ENCODE results near the gene SHC4.

Gene SHC4

GRCh38 chr15:48963524-48964113 is at the start of gene SHC4:
Gene SHC4 (minus strand): TSS chr15:48963919. CDS start chr15:48963015, 904 bp downstream.
- Histone ChIP-seq H3K9me3 (ENCODE audit: control insufficient read depth, insufficient read depth, low read length) (no peaks in the 10 kb centered on the region), H3K9ac (ENCODE audit: low read depth, low read length) (peak within 1 kb of the TSS; percentile 50), H3K4me1 (ENCODE audit: insufficient read depth, low read length) (no peaks in the 10 kb centered on the region), H3K36me3 (ENCODE audit: insufficient read depth, low read length) (no peaks in the 10 kb centered on the region)

DNA sequence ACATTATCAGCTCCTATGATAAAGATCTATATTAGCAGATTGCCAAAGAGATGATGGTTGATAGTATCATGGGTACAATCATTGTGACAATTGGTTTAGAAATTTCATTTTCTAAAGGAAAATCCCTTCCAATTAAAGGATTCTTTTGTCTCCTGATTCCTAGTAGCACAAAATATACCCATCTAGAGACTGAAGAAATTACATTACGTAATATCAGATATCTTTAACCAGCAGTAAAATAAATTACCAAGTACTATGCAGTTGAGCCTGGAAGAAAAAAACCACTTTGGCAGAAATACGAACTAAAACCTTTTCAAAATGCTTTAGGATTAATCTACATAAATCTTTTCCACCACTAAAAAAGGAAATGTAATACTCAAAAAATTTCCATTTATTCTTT is 35.6 kb upstream of the SHC4 start:
- H3K9me3 ChIP-seq (ENCODE audit: control insufficient read depth, insufficient read depth, low read length) = no peaks in the 10 kb centered on the region
- peaks cover 7% of the 10 kb centered on the region; the same call in 1 of the 2 replicates for H3K36me3 ChIP-seq (ENCODE audit: insufficient read depth, low read length)
- H3K4me1 ChIP-seq (ENCODE audit: insufficient read depth, low read length) = no peaks in the 10 kb centered on the region
- no peak overlapping the region for H3K9ac ChIP-seq (ENCODE audit: low read depth, low read length)

- no peak overlapping the region for H3K9ac ChIP-seq (ENCODE audit: low read depth, low read length)
- H3K36me3 ChIP-seq (ENCODE audit: insufficient read depth, low read length) = peaks cover 12% of the 10 kb centered on the region; the same call in 1 of the 2 replicates
- H3K4me1 ChIP-seq (ENCODE audit: insufficient read depth, low read length) = no peaks in the 10 kb centered on the region
- no peaks in the 10 kb centered on the region for H3K9me3 ChIP-seq (ENCODE audit: control insufficient read depth, insufficient read depth, low read length)
These were observed 32.6 kb upstream of the SHC4 start for GRCh38 chr15:48996276-48996675.

DNA sequence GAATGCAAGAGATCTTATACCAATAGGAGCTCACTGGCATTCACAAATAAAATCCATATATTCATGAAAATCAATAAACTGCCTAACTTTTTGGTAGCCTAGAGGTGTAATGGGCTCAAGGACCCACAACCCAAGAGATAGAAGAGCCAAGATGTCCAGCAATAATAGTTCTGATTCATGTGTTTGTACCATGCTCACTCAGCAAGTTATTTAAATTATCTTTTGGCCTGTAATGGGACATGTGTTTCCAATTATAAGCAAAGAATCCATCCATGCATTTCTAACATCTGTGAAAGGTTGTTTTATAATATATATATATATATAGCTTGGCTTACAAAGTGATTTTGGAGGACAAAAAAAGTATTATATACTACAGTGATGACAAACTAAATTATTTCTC is 29.7 kb upstream of the SHC4 start:
- Histone ChIP-seq H3K9me3 (ENCODE audit: control insufficient read depth, insufficient read depth, low read length) (no peaks in the 10 kb centered on the region), H3K9ac (ENCODE audit: low read depth, low read length) (no peak overlapping the region), H3K36me3 (ENCODE audit: insufficient read depth, low read length) (peaks cover 10% of the 10 kb centered on the region; the same call in 1 of the 2 replicates)

DNA sequence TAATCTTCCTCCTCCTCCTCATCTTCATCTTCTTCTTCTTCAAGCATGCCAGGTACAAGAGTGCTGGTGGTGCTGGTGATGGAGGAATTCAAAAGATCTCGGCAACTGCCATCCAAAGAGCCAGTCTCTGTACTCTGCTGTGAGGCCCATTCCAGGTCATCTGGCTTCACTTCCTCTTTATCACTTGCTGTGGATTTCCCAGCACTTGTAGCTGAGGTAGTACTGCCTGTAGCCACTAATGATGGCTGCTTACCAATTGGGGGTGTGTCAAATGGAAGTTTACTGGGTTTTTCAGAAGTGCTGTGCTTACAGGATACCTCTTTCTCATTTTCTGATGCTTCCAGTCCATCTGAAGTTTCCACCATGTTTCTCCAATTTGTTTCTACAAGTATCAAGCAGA is 28.8 kb upstream of the SHC4 start:
- H3K4me1 ChIP-seq (ENCODE audit: insufficient read depth, low read length) = no peaks in the 10 kb centered on the region
- no peak overlapping the region for H3K9ac ChIP-seq (ENCODE audit: low read depth, low read length)
- H3K36me3 ChIP-seq (ENCODE audit: insufficient read depth, low read length) = peaks cover 11% of the 10 kb centered on the region; the same call in 1 of the 2 replicates
- H3K9me3 ChIP-seq (ENCODE audit: control insufficient read depth, insufficient read depth, low read length) = no peaks in the 10 kb centered on the region

More for the DNA sequence above, 29.7 kb upstream of the SHC4 start:
- H3K4me1 ChIP-seq (ENCODE audit: insufficient read depth, low read length) = no peaks in the 10 kb centered on the region

- Histone ChIP-seq H3K4me1 (ENCODE audit: insufficient read depth, low read length) (no peaks in the 10 kb centered on the region), H3K36me3 (ENCODE audit: insufficient read depth, low read length) (peaks cover 11% of the 10 kb centered on the region; the same call in 1 of the 2 replicates), H3K9ac (ENCODE audit: low read depth, low read length) (no peak overlapping the region), H3K9me3 (ENCODE audit: control insufficient read depth, insufficient read depth, low read length) (no peaks in the 10 kb centered on the region)
These were observed 28.4 kb upstream of the SHC4 start for GRCh38 chr15:48992096-48992495.

GRCh38 chr15:48989170-48989569 is 25.5 kb upstream of the SHC4 start:
- H3K4me1 ChIP-seq (ENCODE audit: insufficient read depth, low read length) = no peaks in the 10 kb centered on the region

GRCh38 chr15:48987142-48987541 is 23.4 kb upstream of the SHC4 start:
- H3K36me3 ChIP-seq (ENCODE audit: insufficient read depth, low read length) = 0 out of 2 replicates have a peak, but pooled peaks cover 2% of the 10 kb centered on the region
- H3K9ac ChIP-seq (ENCODE audit: low read depth, low read length) = no peak overlapping the region
- H3K4me1 ChIP-seq (ENCODE audit: insufficient read depth, low read length) = no peaks in the 10 kb centered on the region
- no peaks in the 10 kb centered on the region for H3K9me3 ChIP-seq (ENCODE audit: control insufficient read depth, insufficient read depth, low read length)

More at GRCh38 chr15:48989170-48989569, 25.5 kb upstream of the SHC4 start:
- no peak overlapping the region for H3K9ac ChIP-seq (ENCODE audit: low read depth, low read length)
- no peaks in the 10 kb centered on the region for H3K9me3 ChIP-seq (ENCODE audit: control insufficient read depth, insufficient read depth, low read length)
- peaks cover 7% of the 10 kb centered on the region; the same call in 1 of the 2 replicates for H3K36me3 ChIP-seq (ENCODE audit: insufficient read depth, low read length)

DNA sequence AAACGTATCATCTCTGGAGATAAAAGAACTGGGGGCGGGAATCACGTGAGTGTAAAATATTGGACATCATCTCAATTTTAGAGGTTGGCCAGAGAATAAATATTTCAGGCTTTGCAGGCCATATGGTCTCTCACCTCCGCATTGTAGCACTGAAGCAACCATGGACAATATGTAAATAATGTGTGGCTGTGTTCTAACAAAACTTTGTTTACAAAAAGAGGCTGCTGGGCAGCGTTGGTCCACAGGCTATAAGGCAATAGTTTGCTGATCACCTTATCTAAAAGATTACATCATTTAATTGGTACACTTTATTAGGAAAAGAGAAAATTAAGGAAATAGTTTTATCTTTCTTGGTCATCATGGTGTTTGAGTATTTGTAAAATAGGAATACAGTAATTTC is 22.5 kb upstream of the SHC4 start:
- no peak overlapping the region for H3K9ac ChIP-seq (ENCODE audit: low read depth, low read length)
- no peaks in the 10 kb centered on the region for H3K9me3 ChIP-seq (ENCODE audit: control insufficient read depth, insufficient read depth, low read length)
- no peaks in the 10 kb centered on the region for H3K4me1 ChIP-seq (ENCODE audit: insufficient read depth, low read length)
- 0 out of 2 replicates have a peak, but pooled peaks cover 2% of the 10 kb centered on the region for H3K36me3 ChIP-seq (ENCODE audit: insufficient read depth, low read length)

DNA sequence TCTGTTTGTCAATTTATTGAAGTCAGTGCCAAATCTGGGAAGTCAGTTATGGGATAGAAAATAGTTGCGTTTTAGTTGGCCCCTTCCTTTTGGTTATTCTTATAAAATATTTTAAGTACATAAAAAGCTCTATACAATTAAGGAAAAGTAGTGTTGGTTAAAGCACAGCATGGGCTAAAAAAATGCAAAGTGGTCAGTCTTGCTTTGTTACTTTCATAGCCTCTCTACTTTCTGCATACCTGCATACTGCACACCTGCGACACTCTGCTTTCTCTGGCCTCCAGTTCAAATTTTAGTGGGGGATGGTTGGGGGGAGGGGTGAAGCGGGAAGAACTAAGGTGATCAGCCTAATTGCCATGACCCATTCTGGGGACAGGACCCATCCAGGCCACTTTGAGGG is 21.8 kb upstream of the SHC4 start:
- no peaks in the 10 kb centered on the region for H3K4me1 ChIP-seq (ENCODE audit: insufficient read depth, low read length)
- H3K36me3 ChIP-seq (ENCODE audit: insufficient read depth, low read length) = 0 out of 2 replicates have a peak, but pooled peaks cover 2% of the 10 kb centered on the region
- H3K9ac ChIP-seq (ENCODE audit: low read depth, low read length) = no peak overlapping the region
- H3K9me3 ChIP-seq (ENCODE audit: control insufficient read depth, insufficient read depth, low read length) = no peaks in the 10 kb centered on the region

GRCh38 chr15:48984811-48985352 is 21.2 kb upstream of the SHC4 start:
- Histone ChIP-seq H3K9me3 (ENCODE audit: control insufficient read depth, insufficient read depth, low read length) (no peaks in the 10 kb centered on the region), H3K9ac (ENCODE audit: low read depth, low read length) (no peak overlapping the region), H3K4me1 (ENCODE audit: insufficient read depth, low read length) (no peaks in the 10 kb centered on the region), H3K36me3 (ENCODE audit: insufficient read depth, low read length) (0 out of 2 replicates have a peak, but pooled peaks cover 2% of the 10 kb centered on the region)

DNA sequence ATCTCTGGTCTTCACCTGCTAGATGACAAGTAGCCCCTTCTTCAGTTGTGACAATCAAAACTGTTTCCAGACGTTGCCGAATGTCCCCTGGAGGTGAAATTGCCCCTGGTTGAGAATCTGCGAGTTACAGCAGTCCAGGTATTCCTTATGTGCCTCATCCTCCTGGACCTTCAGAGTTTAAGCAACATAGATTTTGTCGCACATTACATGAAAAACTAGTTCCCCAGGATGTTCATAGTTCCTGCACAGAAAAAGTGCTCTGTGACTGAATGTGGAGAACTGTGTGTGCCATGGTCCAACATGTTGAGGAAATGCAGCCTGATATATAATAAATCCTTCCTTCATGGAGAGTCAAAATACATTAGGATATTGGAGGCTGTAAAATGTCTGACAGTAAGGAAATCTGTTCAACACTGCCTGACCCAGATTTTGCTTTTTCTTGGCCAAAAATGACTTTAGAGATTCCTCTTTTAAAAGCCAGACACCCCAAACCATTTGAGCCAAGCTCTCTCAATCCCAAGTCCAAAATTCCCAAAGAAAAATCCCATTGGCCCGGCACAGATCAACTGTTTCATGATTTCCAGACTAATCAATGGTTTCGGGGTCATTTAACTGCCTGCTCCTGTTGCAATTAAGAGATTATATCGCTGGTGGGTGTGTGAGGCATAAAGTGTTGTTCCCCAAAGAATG is 20.4 kb upstream of the SHC4 start:
- H3K4me1 ChIP-seq (ENCODE audit: insufficient read depth, low read length) = no peaks in the 10 kb centered on the region
- H3K9ac ChIP-seq (ENCODE audit: low read depth, low read length) = no peak overlapping the region
- 0 out of 2 replicates have a peak, but pooled peaks cover 2% of the 10 kb centered on the region for H3K36me3 ChIP-seq (ENCODE audit: insufficient read depth, low read length)
- no peaks in the 10 kb centered on the region for H3K9me3 ChIP-seq (ENCODE audit: control insufficient read depth, insufficient read depth, low read length)

- Histone ChIP-seq H3K9ac (ENCODE audit: low read depth, low read length) (no peak overlapping the region), H3K36me3 (ENCODE audit: insufficient read depth, low read length) (0 out of 2 replicates have a peak, but pooled peaks cover under 1% of the 10 kb centered on the region), H3K4me1 (ENCODE audit: insufficient read depth, low read length) (no peaks in the 10 kb centered on the region), H3K9me3 (ENCODE audit: control insufficient read depth, insufficient read depth, low read length) (no peaks in the 10 kb centered on the region)
These were observed 19.6 kb upstream of the SHC4 start for GRCh38 chr15:48983300-48983699.

DNA sequence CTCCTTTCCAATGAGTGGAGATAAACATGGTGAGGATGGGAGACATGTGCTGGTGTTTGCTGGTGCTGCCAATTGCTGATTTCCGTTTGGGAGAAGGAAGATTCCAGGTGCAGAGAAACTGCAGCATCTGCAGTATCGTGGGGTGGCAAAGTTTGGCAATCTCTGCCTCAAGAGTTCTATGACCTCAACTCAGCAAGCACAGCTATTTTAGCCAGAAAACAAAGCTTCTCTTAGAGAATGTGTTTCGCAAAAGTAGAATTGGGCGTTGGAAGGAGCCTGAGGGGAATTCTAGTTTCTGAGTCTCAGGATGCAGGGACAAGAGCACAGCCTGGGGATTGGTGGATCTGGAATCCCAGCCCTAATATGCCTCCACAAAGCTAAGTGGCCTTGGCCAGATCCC is 18.2 kb upstream of the SHC4 start:
- Histone ChIP-seq H3K9ac (ENCODE audit: low read depth, low read length) (no peak overlapping the region), H3K36me3 (ENCODE audit: insufficient read depth, low read length) (no peaks in the 10 kb centered on the region), H3K4me1 (ENCODE audit: insufficient read depth, low read length) (no peaks in the 10 kb centered on the region)

GRCh38 chr15:48978638-48979037 is 14.9 kb upstream of the SHC4 start:
- H3K4me1 ChIP-seq (ENCODE audit: insufficient read depth, low read length) = no peaks in the 10 kb centered on the region
- no peaks in the 10 kb centered on the region for H3K36me3 ChIP-seq (ENCODE audit: insufficient read depth, low read length)
- no peaks in the 10 kb centered on the region for H3K9me3 ChIP-seq (ENCODE audit: control insufficient read depth, insufficient read depth, low read length)
- H3K9ac ChIP-seq (ENCODE audit: low read depth, low read length) = no peak overlapping the region

More for the DNA sequence above, 18.2 kb upstream of the SHC4 start:
- no peaks in the 10 kb centered on the region for H3K9me3 ChIP-seq (ENCODE audit: control insufficient read depth, insufficient read depth, low read length)

All from ES-I3 (cell line).